ENCODE results near the gene ATG3.
A peak's percentile ranks its signal among the peaks of the same experiment; 100 is the strongest.

The ATG3 gene

DNA sequence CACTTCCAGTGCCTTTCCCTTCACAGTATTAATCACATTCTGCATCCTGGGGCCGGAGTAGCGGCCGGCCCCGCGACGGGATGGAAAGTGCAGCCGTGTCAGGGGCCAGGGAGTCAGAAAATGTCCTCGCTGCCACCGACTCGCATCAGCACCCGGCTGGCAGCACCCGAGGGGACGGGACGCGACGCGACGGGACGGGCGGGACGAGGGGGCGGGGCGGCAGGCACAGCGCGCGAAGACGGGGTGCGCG lies 353 bp downstream of the ATG3 start:
- Histone ChIP-seq H3K27me3 (ENCODE audit: control insufficient read depth in 1 of 2, insufficient read depth in 2 of 2, low read length in 2 of 2) (no peaks in the 10 kb centered on the region), H3K9ac (ENCODE audit: low read length in 2 of 2) (peak overlapping the region; percentile 84 to 99), H3K27ac (ENCODE audit: low read length) (peak overlapping the region; percentile 97), H3K4me3 (ENCODE audit: low read length in 2 of 2) (peak overlapping the region; percentile 86 to 97), H3K9me3 (ENCODE audit: control insufficient read depth in 2 of 2, low read length in 2 of 2) (no peaks in the 10 kb centered on the region), H3K36me3 (ENCODE audit: control insufficient read depth in 2 of 2, insufficient read depth in 2 of 2, low read length in 2 of 2) (no peaks in the 10 kb centered on the region), H3K4me1 (ENCODE audit: control insufficient read depth, insufficient read depth, low read length) (no peaks in the 10 kb centered on the region)

GRCh38 chr3:112560721-112561483 lies 860 bp downstream of the ATG3 start:
- Histone ChIP-seq H3K9me3 (ENCODE audit: control insufficient read depth in 2 of 2, low read length in 2 of 2) (no peaks in the 10 kb centered on the region), H3K36me3 (ENCODE audit: control insufficient read depth in 2 of 2, insufficient read depth in 2 of 2, low read length in 2 of 2) (no peaks in the 10 kb centered on the region), H3K4me1 (ENCODE audit: control insufficient read depth, insufficient read depth, low read length) (no peaks in the 10 kb centered on the region), H3K9ac (ENCODE audit: low read length in 2 of 2) (peak overlapping the region; percentile 84 to 99), H3K4me3 (ENCODE audit: low read length in 2 of 2) (peak overlapping the region; percentile 86 to 97), H3K27me3 (ENCODE audit: control insufficient read depth in 1 of 2, insufficient read depth in 2 of 2, low read length in 2 of 2) (no peaks in the 10 kb centered on the region), H3K27ac (ENCODE audit: low read length) (peak overlapping the region; percentile 97)

- no peaks in the 10 kb centered on the region for H3K4me1 ChIP-seq (ENCODE audit: control insufficient read depth, insufficient read depth, low read length)
- H3K27ac ChIP-seq (ENCODE audit: low read length), result no peak overlapping the region
- peak overlapping the region in 1 of 2 donors; percentile 84 for H3K9ac ChIP-seq (ENCODE audit: low read length in 2 of 2)
- no peaks in the 10 kb centered on the region for H3K36me3 ChIP-seq (ENCODE audit: control insufficient read depth in 2 of 2, insufficient read depth in 2 of 2, low read length in 2 of 2)
- H3K4me3 ChIP-seq (ENCODE audit: low read length in 2 of 2), result peak overlapping the region; percentile 86 to 97
- no peaks in the 10 kb centered on the region for H3K27me3 ChIP-seq (ENCODE audit: control insufficient read depth in 1 of 2, insufficient read depth in 2 of 2, low read length in 2 of 2)
- H3K9me3 ChIP-seq (ENCODE audit: control insufficient read depth in 2 of 2, low read length in 2 of 2), result no peaks in the 10 kb centered on the region
Observed at GRCh38 chr3:112560307-112560706, 1.5 kb downstream of the ATG3 start.

DNA sequence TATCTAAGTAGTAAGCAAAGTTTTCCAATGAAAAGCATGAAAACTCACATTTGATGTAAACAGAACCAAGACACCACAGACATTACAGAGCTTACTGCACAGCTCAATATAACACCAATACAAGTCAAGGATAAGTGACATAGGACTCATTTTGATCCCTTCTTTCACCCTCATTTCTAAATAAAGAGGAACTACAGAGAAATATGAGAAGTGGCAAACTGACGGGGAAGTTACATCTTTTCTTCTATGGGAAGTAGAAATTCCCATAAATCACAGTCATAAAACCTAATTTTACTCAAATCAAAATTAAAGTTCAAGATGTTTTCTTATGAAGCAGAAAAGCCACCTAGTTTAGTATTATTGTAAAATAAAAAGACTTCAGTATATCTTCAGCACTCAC lies 3.8 kb downstream of the ATG3 start:
- H3K4me3 ChIP-seq (ENCODE audit: low read length in 2 of 2), result no peak overlapping the region
- H3K27me3 ChIP-seq (ENCODE audit: control insufficient read depth in 1 of 2, insufficient read depth in 2 of 2, low read length in 2 of 2), result no peaks in the 10 kb centered on the region
- no peaks in the 10 kb centered on the region for H3K9me3 ChIP-seq (ENCODE audit: control insufficient read depth in 2 of 2, low read length in 2 of 2)
- H3K27ac ChIP-seq (ENCODE audit: low read length), result no peak overlapping the region
- H3K9ac ChIP-seq (ENCODE audit: low read length in 2 of 2), result no peak overlapping the region
- H3K36me3 ChIP-seq (ENCODE audit: control insufficient read depth in 2 of 2, insufficient read depth in 2 of 2, low read length in 2 of 2), result no peaks in the 10 kb centered on the region
- H3K4me1 ChIP-seq (ENCODE audit: control insufficient read depth, insufficient read depth, low read length), result no peaks in the 10 kb centered on the region

DNA sequence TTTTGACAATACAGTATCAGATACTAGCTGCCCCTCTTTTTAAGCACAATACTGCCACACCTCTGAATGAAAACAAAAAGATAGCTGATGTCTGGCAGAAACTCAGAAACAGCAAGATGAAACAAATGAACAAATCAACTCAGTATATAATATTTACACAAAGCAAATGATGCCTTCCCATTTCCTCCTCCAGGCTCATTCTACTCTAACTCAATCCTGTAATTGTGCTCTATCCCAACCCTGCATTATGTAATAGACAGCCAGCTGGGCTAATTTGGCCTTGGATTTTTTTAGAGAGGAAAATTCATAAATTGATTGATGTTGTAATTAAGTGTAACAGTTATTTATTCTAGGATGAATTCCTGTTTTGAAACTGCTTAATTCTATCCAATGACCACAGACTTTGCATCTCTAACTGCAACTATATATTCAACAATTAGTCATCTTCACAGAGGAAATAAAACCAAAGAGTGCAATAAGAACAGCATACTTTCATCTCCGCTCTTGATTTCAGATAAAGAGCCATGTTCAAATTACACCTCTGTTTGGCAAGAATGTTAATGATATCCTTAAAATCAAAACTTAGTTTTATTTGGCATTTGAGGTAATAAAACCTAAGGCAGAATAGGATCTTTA lies 6.1 kb downstream of the ATG3 start:
- no peaks in the 10 kb centered on the region for H3K4me1 ChIP-seq (ENCODE audit: control insufficient read depth, insufficient read depth, low read length)
- no peaks in the 10 kb centered on the region for H3K27me3 ChIP-seq (ENCODE audit: control insufficient read depth in 1 of 2, insufficient read depth in 2 of 2, low read length in 2 of 2)
- H3K36me3 ChIP-seq (ENCODE audit: control insufficient read depth in 2 of 2, insufficient read depth in 2 of 2, low read length in 2 of 2), result no peaks in the 10 kb centered on the region
- H3K9me3 ChIP-seq (ENCODE audit: control insufficient read depth in 2 of 2, low read length in 2 of 2), result no peaks in the 10 kb centered on the region
- no peak overlapping the region for H3K27ac ChIP-seq (ENCODE audit: low read length)
- H3K4me3 ChIP-seq (ENCODE audit: low read length in 2 of 2), result no peak overlapping the region
- no peak overlapping the region for H3K9ac ChIP-seq (ENCODE audit: low read length in 2 of 2)

DNA sequence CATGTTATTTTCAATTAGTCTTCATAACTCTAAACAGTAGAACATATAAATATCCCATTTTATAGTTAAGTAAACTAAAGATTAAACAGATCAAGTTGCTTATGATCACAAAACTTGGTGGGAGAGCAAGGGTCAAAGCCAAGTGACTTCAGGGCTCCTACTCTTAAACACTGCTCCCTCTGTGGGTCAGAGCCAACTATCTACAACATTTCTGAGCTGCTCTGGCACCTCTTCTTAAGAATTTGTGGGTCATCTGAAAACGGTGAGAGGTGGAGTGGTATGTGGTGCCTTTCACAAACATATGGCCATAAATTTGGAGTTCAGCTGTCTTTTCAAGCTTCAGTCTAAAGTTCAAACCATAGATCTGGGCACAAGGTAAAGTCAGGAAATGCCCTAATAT lies 10.9 kb downstream of the ATG3 start:
- H3K9me3 ChIP-seq (ENCODE audit: control insufficient read depth in 2 of 2, low read length in 2 of 2), result no peaks in the 10 kb centered on the region
- peaks cover 7 to 21% of the 10 kb centered on the region in 2 donors for H3K36me3 ChIP-seq (ENCODE audit: control insufficient read depth in 2 of 2, insufficient read depth in 2 of 2, low read length in 2 of 2)
- H3K4me3 ChIP-seq (ENCODE audit: low read length in 2 of 2), result no peak overlapping the region
- no peaks in the 10 kb centered on the region for H3K4me1 ChIP-seq (ENCODE audit: control insufficient read depth, insufficient read depth, low read length)
- no peak overlapping the region for H3K9ac ChIP-seq (ENCODE audit: low read length in 2 of 2)
- H3K27ac ChIP-seq (ENCODE audit: low read length), result no peak overlapping the region
- H3K27me3 ChIP-seq (ENCODE audit: control insufficient read depth in 1 of 2, insufficient read depth in 2 of 2, low read length in 2 of 2), result no peaks in the 10 kb centered on the region

DNA sequence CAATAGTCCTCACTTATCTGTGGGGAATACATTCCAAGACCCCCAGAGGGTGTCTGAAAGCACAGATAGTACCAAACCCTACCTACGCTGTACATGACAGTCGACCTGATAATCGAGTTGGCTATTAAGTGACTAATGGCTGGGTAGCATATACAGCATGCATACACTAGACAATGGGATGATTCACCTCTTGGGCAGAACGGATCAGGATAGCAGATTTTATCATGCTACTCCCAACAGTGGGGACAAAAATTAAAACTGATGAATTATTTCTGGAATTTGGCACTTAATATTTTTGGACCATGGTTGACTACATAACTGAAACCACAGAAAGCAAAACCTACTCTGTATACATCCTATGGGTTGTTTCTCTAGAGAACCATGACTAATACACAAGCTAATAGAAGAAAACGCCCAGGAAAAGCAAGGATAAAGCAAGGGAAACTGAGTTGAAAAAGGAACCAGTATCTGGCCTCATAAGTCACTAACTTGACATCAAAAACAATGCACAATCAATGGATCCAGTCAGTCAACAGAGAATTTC lies 15.5 kb downstream of the ATG3 start:
- no peak overlapping the region for H3K4me3 ChIP-seq (ENCODE audit: low read length in 2 of 2)
- no peak overlapping the region for H3K9ac ChIP-seq (ENCODE audit: low read length in 2 of 2)
- peaks cover 7 to 29% of the 10 kb centered on the region in 2 donors for H3K36me3 ChIP-seq (ENCODE audit: control insufficient read depth in 2 of 2, insufficient read depth in 2 of 2, low read length in 2 of 2)
- H3K9me3 ChIP-seq (ENCODE audit: control insufficient read depth in 2 of 2, low read length in 2 of 2), result no peaks in the 10 kb centered on the region
- no peaks in the 10 kb centered on the region for H3K4me1 ChIP-seq (ENCODE audit: control insufficient read depth, insufficient read depth, low read length)
- no peaks in the 10 kb centered on the region for H3K27me3 ChIP-seq (ENCODE audit: control insufficient read depth in 1 of 2, insufficient read depth in 2 of 2, low read length in 2 of 2)
- H3K27ac ChIP-seq (ENCODE audit: low read length), result no peak overlapping the region

DNA sequence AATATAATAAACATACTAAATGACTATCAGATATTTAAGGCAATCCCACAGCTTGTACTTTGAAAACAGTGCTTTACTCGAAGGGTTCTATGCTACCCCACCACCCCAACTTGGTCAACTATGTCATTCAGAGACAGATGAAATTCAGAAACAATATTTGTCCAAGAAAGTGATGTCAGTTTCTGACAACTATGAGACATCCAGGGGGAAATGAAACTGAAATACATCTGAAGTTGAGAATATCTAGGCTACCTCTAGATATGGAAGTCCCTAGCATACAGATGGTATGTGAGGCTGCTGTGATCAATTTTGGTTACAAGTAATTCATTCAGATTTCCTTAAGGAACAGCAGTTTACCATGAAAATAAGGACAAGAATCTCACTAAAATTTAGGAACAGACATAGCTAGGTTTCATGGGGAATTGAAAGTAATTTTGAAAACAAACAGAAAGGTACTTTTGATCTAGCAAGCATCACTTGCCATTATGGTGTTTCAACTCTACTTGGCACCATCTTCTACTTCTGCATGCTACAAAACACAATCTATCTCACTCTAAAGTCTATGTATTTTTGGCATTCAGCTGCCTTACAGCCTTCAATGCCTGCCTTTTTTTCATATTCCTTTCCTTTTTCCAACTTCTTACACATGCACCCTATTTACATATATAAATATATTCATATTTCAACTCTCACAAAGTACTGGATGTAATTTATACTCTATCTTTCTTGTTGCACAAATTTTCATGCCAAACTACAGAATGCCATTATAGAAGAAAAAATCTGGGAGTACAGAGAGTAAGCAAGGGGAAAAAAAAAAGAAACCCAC lies 21.7 kb downstream of the ATG3 start:
- Histone ChIP-seq H3K4me1 (ENCODE audit: control insufficient read depth, insufficient read depth, low read length) (no peaks in the 10 kb centered on the region), H3K27ac (ENCODE audit: low read length) (no peak overlapping the region), H3K9ac (ENCODE audit: low read length in 2 of 2) (no peak overlapping the region), H3K4me3 (ENCODE audit: low read length in 2 of 2) (no peak overlapping the region), H3K27me3 (ENCODE audit: control insufficient read depth in 1 of 2, insufficient read depth in 2 of 2, low read length in 2 of 2) (no peaks in the 10 kb centered on the region), H3K9me3 (ENCODE audit: control insufficient read depth in 2 of 2, low read length in 2 of 2) (no peaks in the 10 kb centered on the region), H3K36me3 (ENCODE audit: control insufficient read depth in 2 of 2, insufficient read depth in 2 of 2, low read length in 2 of 2) (peaks cover 2 to 16% of the 10 kb centered on the region in 2 donors)

DNA sequence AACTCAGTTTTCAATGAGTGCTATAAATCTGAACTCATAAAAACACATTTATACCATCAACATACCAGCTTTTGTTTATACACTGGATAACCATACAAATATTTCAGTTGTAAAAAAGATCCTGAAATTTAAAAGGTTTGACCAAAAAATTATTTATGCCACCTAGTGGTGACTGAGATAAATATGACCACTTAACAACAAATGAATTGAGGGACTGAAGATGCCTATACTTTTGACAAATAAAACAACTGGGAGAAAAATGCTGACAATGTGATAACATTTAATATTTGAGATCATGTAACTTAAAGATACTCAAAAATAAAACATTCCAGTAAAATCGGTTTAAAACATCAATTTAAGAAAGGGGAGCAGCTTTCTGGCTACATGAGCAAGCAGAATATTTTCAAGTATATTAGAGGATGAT lies 30.4 kb downstream of the ATG3 start:
- Histone ChIP-seq H3K9ac (ENCODE audit: low read length in 2 of 2) (no peak overlapping the region), H3K4me1 (ENCODE audit: control insufficient read depth, insufficient read depth, low read length) (no peaks in the 10 kb centered on the region), H3K27me3 (ENCODE audit: control insufficient read depth in 1 of 2, insufficient read depth in 2 of 2, low read length in 2 of 2) (no peaks in the 10 kb centered on the region), H3K9me3 (ENCODE audit: control insufficient read depth in 2 of 2, low read length in 2 of 2) (no peaks in the 10 kb centered on the region), H3K27ac (ENCODE audit: low read length) (no peak overlapping the region), H3K36me3 (ENCODE audit: control insufficient read depth in 2 of 2, insufficient read depth in 2 of 2, low read length in 2 of 2) (peaks cover 16 to 26% of the 10 kb centered on the region in 2 donors), H3K4me3 (ENCODE audit: low read length in 2 of 2) (no peak overlapping the region)

DNA sequence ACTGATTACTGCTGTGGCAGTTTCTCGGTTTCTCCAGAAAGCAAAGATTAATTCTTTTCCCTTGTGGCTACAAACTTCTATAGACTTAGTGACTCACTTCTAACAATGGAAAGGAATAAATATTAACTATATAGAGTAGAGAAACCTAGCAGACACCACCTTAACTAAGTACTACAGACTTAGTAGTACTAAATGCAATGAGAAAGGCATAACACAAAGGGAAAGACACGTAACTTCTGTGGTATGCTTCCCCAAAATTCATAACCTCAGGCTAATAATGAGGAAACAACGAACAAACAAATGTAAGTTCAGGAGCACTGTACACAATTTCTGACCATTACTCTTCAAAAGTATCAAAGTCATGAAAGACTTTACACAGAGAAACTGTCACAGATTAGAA lies 31.2 kb downstream of the ATG3 start:
- H3K4me1 ChIP-seq (ENCODE audit: control insufficient read depth, insufficient read depth, low read length), result no peaks in the 10 kb centered on the region
- no peak overlapping the region for H3K4me3 ChIP-seq (ENCODE audit: low read length in 2 of 2)
- peaks cover 13 to 20% of the 10 kb centered on the region in 2 donors for H3K36me3 ChIP-seq (ENCODE audit: control insufficient read depth in 2 of 2, insufficient read depth in 2 of 2, low read length in 2 of 2)
- H3K9me3 ChIP-seq (ENCODE audit: control insufficient read depth in 2 of 2, low read length in 2 of 2), result no peaks in the 10 kb centered on the region
- H3K27me3 ChIP-seq (ENCODE audit: control insufficient read depth in 1 of 2, insufficient read depth in 2 of 2, low read length in 2 of 2), result no peaks in the 10 kb centered on the region
- H3K27ac ChIP-seq (ENCODE audit: low read length), result no peak overlapping the region
- no peak overlapping the region for H3K9ac ChIP-seq (ENCODE audit: low read length in 2 of 2)
